ENCODE measurements around the gene S100A3.

Gene S100A3

GRCh38 chr1:153549741-153550397, 811 bp upstream of the S100A3 start:
- DNase-seq (ENCODE audit: low read depth in 2 of 2, low spot score in 1 of 2): no peak

GRCh38 chr1:153547560-153548551, 1.2 kb downstream of the S100A3 start:
- no peak for DNase-seq (ENCODE audit: low read depth in 2 of 2, low spot score in 1 of 2)

- DNase-seq (ENCODE audit: low read depth in 2 of 2, low spot score in 1 of 2): no peak
Measured at GRCh38 chr1:153546796-153547559, 2.1 kb downstream of the S100A3 start.

GRCh38 chr1:153546371-153546770, 2.7 kb downstream of the S100A3 start:
- DNase-seq (ENCODE audit: low read depth in 2 of 2, low spot score in 1 of 2): no peak

- peak; percentile 56 to 80 for DNase-seq (ENCODE audit: low read depth in 2 of 2, low spot score in 1 of 2)
Measured at GRCh38 chr1:153545067-153546055, 3.7 kb downstream of the S100A3 start, which contains the start of gene S100A4. Gene S100A4, minus strand, starts transcription at chr1:153545806. Its CDS starts 1,012 bp downstream, at chr1:153544794.

- no peak for DNase-seq (ENCODE audit: low read depth in 2 of 2, low spot score in 1 of 2)
Measured at GRCh38 chr1:153544453-153545066, 4.5 kb downstream of the S100A3 start.

- no peak for DNase-seq (ENCODE audit: low read depth in 2 of 2, low spot score in 1 of 2)
Measured at GRCh38 chr1:153543736-153544135, 5.3 kb downstream of the S100A3 start.

- DNase-seq (ENCODE audit: low read depth in 2 of 2, low spot score in 1 of 2): no peak
Measured at GRCh38 chr1:153542956-153543711, 5.9 kb downstream of the S100A3 start.

- no peak for DNase-seq (ENCODE audit: low read depth in 2 of 2, low spot score in 1 of 2)
Measured at GRCh38 chr1:153541641-153542590, 7.1 kb downstream of the S100A3 start.

GRCh38 chr1:153540394-153541361, 8.4 kb downstream of the S100A3 start, which contains the start of gene S100A5:
Gene S100A5, minus strand, starts transcription at chr1:153540934. Its CDS starts 743 bp downstream, at chr1:153540191.
- no peak for DNase-seq (ENCODE audit: low read depth in 2 of 2, low spot score in 1 of 2)

GRCh38 chr1:153539395-153540093, 9.5 kb downstream of the S100A3 start:
- no peak for DNase-seq (ENCODE audit: low read depth in 2 of 2, low spot score in 1 of 2)

GRCh38 chr1:153538315-153538821, 10.7 kb downstream of the S100A3 start:
- no peak for DNase-seq (ENCODE audit: low read depth in 2 of 2, low spot score in 1 of 2)

GRCh38 chr1:153537376-153537730, 11.7 kb downstream of the S100A3 start:
- DNase-seq (ENCODE audit: low read depth in 2 of 2, low spot score in 1 of 2): no peak

- DNase-seq (ENCODE audit: low read depth in 2 of 2, low spot score in 1 of 2): no peak
Measured at GRCh38 chr1:153536671-153537375, 12.2 kb downstream of the S100A3 start.

- DNase-seq (ENCODE audit: low read depth in 2 of 2, low spot score in 1 of 2): peak; percentile 55 to 72
Measured at GRCh38 chr1:153536012-153536670, 12.9 kb downstream of the S100A3 start.

Data from stimulated activated CD8-positive, alpha-beta memory T cell treated with anti-CD3 and anti-CD28 coated beads, Interleukin-4, amount 100 ng/mL, for 1 hour (primary cell).